ENCODE data around the gene NPAS3. TPM values are rescaled to one million over a fixed set of nuclear protein-coding genes. Genes with fewer than 3 reads are reported as not detected.

The NPAS3 gene
- total RNA-seq, 1 donor from 2014 or later: 1.6 TPM

DNA sequence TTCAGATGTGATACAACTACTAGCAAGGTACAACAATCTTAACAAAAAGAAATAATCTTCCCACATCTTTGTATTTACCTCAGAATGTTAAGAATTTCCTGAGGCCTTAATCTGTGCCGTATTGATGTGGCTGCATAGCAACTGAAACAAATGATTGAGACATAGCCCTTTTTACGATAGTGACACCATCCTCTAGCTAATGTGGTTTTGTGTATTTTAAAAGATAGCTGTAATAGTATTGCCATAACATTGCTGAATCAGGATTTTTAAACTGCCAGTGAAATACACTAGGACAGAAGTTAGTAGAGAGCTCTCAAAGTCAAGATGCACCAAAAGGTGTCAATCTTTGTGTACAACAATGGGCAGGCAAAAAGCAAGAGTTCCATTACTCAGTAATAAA, 11.9 kb downstream of the NPAS3 start:
- no peak for TF ChIP-seq CTCF (IDR thresholded peaks at IDR 0.05; ENCODE audit: unreplicated experiment)
- Mint-ChIP-seq H3K9me3 (ENCODE audit: unreplicated experiment) (no peaks in the 10 kb centered on the region), H3K4me3 (ENCODE audit: unreplicated experiment) (no peak overlapping the region), H3K27ac (ENCODE audit: unreplicated experiment) (no peak overlapping the region), H3K4me1 (ENCODE audit: unreplicated experiment) (peaks cover 3% of the 10 kb centered on the region), H3K36me3 (ENCODE audit: low read depth, unreplicated experiment) (no peaks in the 10 kb centered on the region), H3K27me3 (ENCODE audit: unreplicated experiment) (no peaks in the 10 kb centered on the region)
- no peak for DNase-seq (ENCODE audit: low spot score)

DNA sequence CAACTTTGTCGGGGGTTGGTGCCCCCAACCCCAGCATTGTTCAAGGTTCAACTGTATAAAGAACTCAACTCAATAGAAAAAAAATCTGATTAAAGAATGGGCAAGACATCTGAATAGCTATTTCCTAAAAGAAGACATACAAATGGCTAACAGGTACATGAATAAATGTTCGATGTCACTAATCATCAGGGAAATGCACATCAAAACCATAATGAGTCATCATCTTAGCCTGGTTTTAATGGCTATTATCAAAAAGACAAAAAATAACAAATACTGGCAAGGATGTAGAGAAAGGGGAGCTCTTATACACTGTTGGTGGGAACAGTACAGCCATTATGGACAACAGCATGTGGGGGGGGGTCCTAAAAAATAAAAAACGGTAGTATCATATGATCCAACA, 28.7 kb downstream of the NPAS3 start:
- H3K4me3 Mint-ChIP-seq (ENCODE audit: unreplicated experiment): no peak overlapping the region
- H3K27ac Mint-ChIP-seq (ENCODE audit: unreplicated experiment): no peak overlapping the region
- TF ChIP-seq CTCF (IDR thresholded peaks at IDR 0.05; ENCODE audit: unreplicated experiment): no peak
- H3K27me3 Mint-ChIP-seq (ENCODE audit: unreplicated experiment): no peaks in the 10 kb centered on the region
- H3K36me3 Mint-ChIP-seq (ENCODE audit: low read depth, unreplicated experiment): no peaks in the 10 kb centered on the region
- DNase-seq (ENCODE audit: low spot score): no peak
- no peaks in the 10 kb centered on the region for H3K9me3 Mint-ChIP-seq (ENCODE audit: unreplicated experiment)
- no peaks in the 10 kb centered on the region for H3K4me1 Mint-ChIP-seq (ENCODE audit: unreplicated experiment)

DNA sequence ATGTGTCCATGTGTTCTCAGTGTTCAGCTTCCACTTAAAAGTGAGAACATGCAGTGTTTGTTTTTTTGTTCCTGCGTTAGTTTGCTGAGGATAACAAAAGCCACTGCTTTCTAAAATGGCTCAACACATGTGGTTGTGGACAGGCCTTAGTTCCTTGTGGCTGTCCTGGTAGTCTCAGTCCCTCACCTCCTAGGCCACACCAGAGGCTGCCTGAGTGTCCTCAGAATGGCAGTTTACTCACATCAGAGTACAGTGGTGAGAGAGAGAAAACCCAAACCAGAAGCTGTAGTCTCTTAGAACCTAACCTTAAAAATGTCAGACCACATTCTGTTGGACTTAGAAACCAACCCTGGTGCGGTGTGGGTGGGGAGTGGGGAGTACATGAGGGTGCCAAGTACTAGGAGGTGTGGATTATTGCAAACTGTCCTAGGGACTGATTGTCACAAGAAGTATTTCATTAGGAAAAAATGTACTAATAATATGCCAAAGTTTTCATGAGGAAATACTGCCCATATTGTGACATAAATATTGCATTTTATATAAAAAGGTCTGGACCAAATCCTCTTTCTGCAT, 30.4 kb downstream of the NPAS3 start:
- H3K27ac Mint-ChIP-seq (ENCODE audit: unreplicated experiment): no peak overlapping the region
- H3K27me3 Mint-ChIP-seq (ENCODE audit: unreplicated experiment): no peaks in the 10 kb centered on the region
- H3K36me3 Mint-ChIP-seq (ENCODE audit: low read depth, unreplicated experiment): no peaks in the 10 kb centered on the region
- H3K4me1 Mint-ChIP-seq (ENCODE audit: unreplicated experiment): no peaks in the 10 kb centered on the region
- no peak overlapping the region for H3K4me3 Mint-ChIP-seq (ENCODE audit: unreplicated experiment)
- no peak for DNase-seq (ENCODE audit: low spot score)
- H3K9me3 Mint-ChIP-seq (ENCODE audit: unreplicated experiment): no peaks in the 10 kb centered on the region
- TF ChIP-seq CTCF (IDR thresholded peaks at IDR 0.05; ENCODE audit: unreplicated experiment): no peak

DNA sequence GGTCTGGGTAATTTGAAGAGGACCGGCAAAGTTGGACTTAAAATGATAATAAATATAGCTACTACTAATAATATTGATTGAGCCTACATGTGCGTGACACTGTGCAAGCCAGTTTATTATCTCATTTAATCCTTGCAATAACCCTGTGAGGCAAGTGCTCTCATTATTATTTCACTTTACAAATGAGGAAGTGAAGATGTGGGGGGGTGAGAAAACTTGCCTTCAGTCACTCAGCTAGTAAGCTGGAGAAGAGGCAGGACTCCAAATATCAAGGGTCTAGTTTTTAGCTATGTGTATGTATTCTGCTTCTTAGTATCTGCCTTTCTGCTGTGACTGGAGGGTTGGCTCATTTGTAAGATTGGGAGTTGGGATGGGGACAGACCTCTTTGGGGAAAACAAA, 39.2 kb downstream of the NPAS3 start:
- no peak overlapping the region for H3K4me3 Mint-ChIP-seq (ENCODE audit: unreplicated experiment)
- no peak for DNase-seq (ENCODE audit: low spot score)
- H3K4me1 Mint-ChIP-seq (ENCODE audit: unreplicated experiment): no peaks in the 10 kb centered on the region
- H3K9me3 Mint-ChIP-seq (ENCODE audit: unreplicated experiment): no peaks in the 10 kb centered on the region
- no peaks in the 10 kb centered on the region for H3K36me3 Mint-ChIP-seq (ENCODE audit: low read depth, unreplicated experiment)
- TF ChIP-seq CTCF (IDR thresholded peaks at IDR 0.05; ENCODE audit: unreplicated experiment): no peak
- peaks cover 2% of the 10 kb centered on the region for H3K27me3 Mint-ChIP-seq (ENCODE audit: unreplicated experiment)
- H3K27ac Mint-ChIP-seq (ENCODE audit: unreplicated experiment): no peak overlapping the region

DNA sequence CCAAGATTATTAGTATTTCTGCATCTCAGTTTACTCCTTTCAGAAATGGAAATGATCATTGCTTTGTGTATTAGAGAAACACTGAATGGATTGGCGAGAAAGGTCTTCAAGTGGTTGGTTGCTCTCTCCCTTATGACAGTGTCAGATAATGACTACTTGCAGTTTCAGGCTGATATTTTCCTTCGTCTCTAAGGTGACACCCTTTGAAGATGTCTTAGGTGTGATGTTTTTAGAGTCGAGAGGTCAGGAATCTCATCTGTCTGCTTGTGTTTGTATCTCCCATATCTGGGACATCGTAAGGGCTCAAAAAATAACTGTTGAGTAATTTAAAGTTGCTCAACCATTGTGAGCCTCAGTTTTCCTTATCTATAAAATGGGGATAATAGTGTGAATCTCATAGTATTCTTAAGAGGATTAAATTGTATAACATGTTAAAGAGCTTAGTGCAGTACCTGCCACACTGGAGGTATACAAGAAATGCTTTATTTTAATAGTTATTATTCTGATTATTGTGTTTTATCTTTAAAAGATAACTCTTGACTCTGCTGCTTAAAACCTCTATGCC, 40.1 kb downstream of the NPAS3 start:
- TF ChIP-seq CTCF (IDR thresholded peaks at IDR 0.05; ENCODE audit: unreplicated experiment): no peak
- Mint-ChIP-seq H3K36me3 (ENCODE audit: low read depth, unreplicated experiment) (no peaks in the 10 kb centered on the region), H3K4me3 (ENCODE audit: unreplicated experiment) (no peak overlapping the region), H3K4me1 (ENCODE audit: unreplicated experiment) (no peaks in the 10 kb centered on the region), H3K27me3 (ENCODE audit: unreplicated experiment) (peaks cover 2% of the 10 kb centered on the region), H3K27ac (ENCODE audit: unreplicated experiment) (no peak overlapping the region), H3K9me3 (ENCODE audit: unreplicated experiment) (no peaks in the 10 kb centered on the region)
- no peak for DNase-seq (ENCODE audit: low spot score)
